GM19372 (cell line): ENCODE measurements around the gene PDCD1LG2.
"Not testable (repeated sequence)": the region's sequence is repeated elsewhere in the genome, so short reads cannot be mapped to it uniquely, and the experiment has no call there.

Experiments used
- ATAC-seq: cut with Tn5 transposase; IDR thresholded peaks from one replicate; pipeline ENCODE4 v1.9.1; 2021; ENCODE audit warnings: mild to moderate bottlenecking, low read depth, moderate library complexity; ENCODE audit not compliant: unreplicated experiment

Gene PDCD1LG2

GRCh38 chr9:5510360-5510931 is at the start of gene PDCD1LG2:
Gene PDCD1LG2, plus strand, starts transcription at chr9:5510531. Its CDS starts 12,016 bp downstream, at chr9:5522547.
- ATAC-seq: peak; percentile 79

GRCh38 chr9:5464831-5465330 is 45.5 kb upstream of the PDCD1LG2 start:
- ATAC-seq: not testable (repeated sequence)

- ATAC-seq: no peak
Measured at GRCh38 chr9:5466005-5466404, 44.3 kb upstream of the PDCD1LG2 start.

GRCh38 chr9:5466766-5467165 is 43.6 kb upstream of the PDCD1LG2 start:
- ATAC-seq: no peak

GRCh38 chr9:5468850-5469249 is 41.5 kb upstream of the PDCD1LG2 start:
- ATAC-seq: no peak

GRCh38 chr9:5470122-5470521 is 40.2 kb upstream of the PDCD1LG2 start:
- no peak for ATAC-seq

- ATAC-seq: no peak
Measured at GRCh38 chr9:5470816-5471215, 39.5 kb upstream of the PDCD1LG2 start.

GRCh38 chr9:5475611-5476010 is 34.7 kb upstream of the PDCD1LG2 start:
- not testable (repeated sequence) for ATAC-seq

- no peak for ATAC-seq
Measured at GRCh38 chr9:5478206-5478605, 32.1 kb upstream of the PDCD1LG2 start.

- no peak for ATAC-seq
Measured at GRCh38 chr9:5479994-5480694, 30.2 kb upstream of the PDCD1LG2 start.

- ATAC-seq: no peak
Measured at GRCh38 chr9:5480919-5481318, 29.4 kb upstream of the PDCD1LG2 start.

GRCh38 chr9:5481322-5482040 is 28.9 kb upstream of the PDCD1LG2 start:
- ATAC-seq: no peak

GRCh38 chr9:5482194-5482593 is 28.1 kb upstream of the PDCD1LG2 start:
- ATAC-seq: no peak

GRCh38 chr9:5483306-5483705 is 27.0 kb upstream of the PDCD1LG2 start:
- no peak for ATAC-seq

GRCh38 chr9:5485378-5486085 is 24.8 kb upstream of the PDCD1LG2 start:
- ATAC-seq: no peak

- no peak for ATAC-seq
Measured at GRCh38 chr9:5486988-5487387, 23.3 kb upstream of the PDCD1LG2 start.

- no peak for ATAC-seq
Measured at GRCh38 chr9:5488221-5489008, 21.9 kb upstream of the PDCD1LG2 start.

- no peak for ATAC-seq
Measured at GRCh38 chr9:5489630-5490490, 20.5 kb upstream of the PDCD1LG2 start.
